H1 (cell line): ENCODE data around the gene MYH8. TPM values are rescaled to one million over a fixed set of nuclear protein-coding genes. Genes with fewer than 3 reads are reported as not detected.

Source experiments
- CBX5 ChIP-seq: fragments of 300-800, 300-1000 bp; sonication (generic); IDR thresholded peaks from 2 replicates; pipeline ENCODE4 v1.7.1; 2016; ENCODE audit warnings: antibody characterized with exemption, low read length, low read depth
- CHD2 ChIP-seq: IDR thresholded peaks from 2 replicates; pipeline ENCODE4 v1.6.1; 2012; ENCODE audit warnings: low read length, improper control_type of control experiment
- CTBP2 ChIP-seq: IDR thresholded peaks from 2 replicates; pipeline ENCODE4 v1.7.0; 2011; ENCODE audit warnings: borderline replicate concordance, mild to moderate bottlenecking, moderate library complexity, mixed read lengths, low read length; ENCODE audit not compliant: insufficient read depth, insufficient read length
- GABPA ChIP-seq: IDR thresholded peaks from 2 replicates; pipeline ENCODE4 v1.6.1; 2011; ENCODE audit warnings: mild to moderate bottlenecking, low read length, moderate library complexity, borderline replicate concordance; ENCODE audit not compliant: insufficient read depth
- KDM4A ChIP-seq: IDR thresholded peaks from one replicate; pipeline ENCODE4 v1.7.1; 2012; ENCODE audit warnings: low read depth, mild to moderate bottlenecking, moderate library complexity, low read length, inconsistent platforms; ENCODE audit not compliant: severe bottlenecking
- NANOG ChIP-seq: IDR thresholded peaks from 2 replicates; pipeline ENCODE4 v1.6.1; 2011; ENCODE audit warnings: low read length, low read depth, mild to moderate bottlenecking, inconsistent platforms; ENCODE audit not compliant: insufficient read depth, poor library complexity, severe bottlenecking
- PHF8 ChIP-seq: fragments of 200-600 bp; sonication (generic); conservative IDR thresholded peaks from 2 replicates; pipeline ENCODE4 v1.7.1; 2012; ENCODE audit warnings: low read depth, mild to moderate bottlenecking, inconsistent platforms, low read length, moderate library complexity
- RAD21 ChIP-seq, 2 experiments: IDR thresholded peaks in 1 of 2; conservative IDR thresholded peaks in 1 of 2; 2 replicates each; pipeline ENCODE4 v1.6.1; 2011; ENCODE audit warnings: low read depth in 2 of 2, low read length in 2 of 2, improper control_type of control experiment in 1 of 2, inconsistent platforms in 1 of 2, mild to moderate bottlenecking in 1 of 2, moderate library complexity in 1 of 2
- RFX5 ChIP-seq: IDR thresholded peaks from 2 replicates; pipeline ENCODE4 v1.6.1; 2011; ENCODE audit warnings: low read depth, low read length, improper control_type of control experiment, borderline replicate concordance
- SIX5 ChIP-seq: IDR thresholded peaks from 2 replicates; pipeline ENCODE4 v1.6.1; 2011; ENCODE audit warnings: mild to moderate bottlenecking, low read depth, low read length
- polyA plus RNA-seq, 7 experiments: library from polyadenylated mRNA; depleted of rRNA in 3 of 7; stranded (reverse) in 5 of 7; unstranded in 2 of 7; fragments of >200 nt in 5 of 7; fragments of 200-250 nt in 2 of 7; gene quantifications; 1 replicate in 5 of 7; 2 replicates in 1 of 7; 4 replicates in 1 of 7; pipeline versions ENCODE4 v1.2.1 to v1.2.3, GENCODE V29; 2011 to 2013; ENCODE audit warnings: missing spikeins in 2 of 7, mixed read lengths in 2 of 7
- total RNA-seq: library from RNA; stranded (reverse); fragmentation: NEBNext Ultra II Directional; extraction: Animal tissue kit (Norgen Biotek cat#: 25700); gene quantifications from 2 replicates; pipeline ENCODE4 v1.2.1, GENCODE V29; 2021
- TF ChIP-seq, protein P1 (sequence below): fragments of 300-600 bp; sonication (generic); IDR thresholded peaks from 2 replicates; pipeline ENCODE4 v1.7.1; 2012; ENCODE audit warnings: low read length, moderate library complexity, mild to moderate bottlenecking, inconsistent platforms; ENCODE audit not compliant: insufficient replicate concordance

The MYH8 gene
- total and polyA plus RNA-seq, 2 of the 8 experiments (the other 6 are each of a cell fraction or from before 2014, with no cell fraction given), result not detected

DNA sequence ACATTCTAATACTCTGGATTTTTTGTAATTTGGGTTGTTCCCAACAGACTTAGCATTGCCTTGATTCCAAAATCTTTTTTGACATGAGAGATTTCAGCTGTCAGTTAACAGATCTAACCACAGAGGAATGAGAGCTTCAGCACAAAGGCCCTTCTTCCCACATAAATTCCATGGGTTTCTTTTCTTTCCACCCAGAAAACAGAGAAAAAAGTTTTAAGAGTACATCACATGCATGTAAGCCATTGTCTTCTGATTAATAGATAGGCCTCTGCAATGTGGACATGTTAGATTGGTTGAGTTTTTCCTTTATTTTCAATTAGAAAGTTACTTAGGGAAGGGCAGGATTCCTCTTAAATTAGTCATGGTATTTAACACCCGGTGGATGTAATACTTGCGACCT lies 939 bp downstream of the MYH8 start (continued):
- TF ChIP-seq, protein P1, sequence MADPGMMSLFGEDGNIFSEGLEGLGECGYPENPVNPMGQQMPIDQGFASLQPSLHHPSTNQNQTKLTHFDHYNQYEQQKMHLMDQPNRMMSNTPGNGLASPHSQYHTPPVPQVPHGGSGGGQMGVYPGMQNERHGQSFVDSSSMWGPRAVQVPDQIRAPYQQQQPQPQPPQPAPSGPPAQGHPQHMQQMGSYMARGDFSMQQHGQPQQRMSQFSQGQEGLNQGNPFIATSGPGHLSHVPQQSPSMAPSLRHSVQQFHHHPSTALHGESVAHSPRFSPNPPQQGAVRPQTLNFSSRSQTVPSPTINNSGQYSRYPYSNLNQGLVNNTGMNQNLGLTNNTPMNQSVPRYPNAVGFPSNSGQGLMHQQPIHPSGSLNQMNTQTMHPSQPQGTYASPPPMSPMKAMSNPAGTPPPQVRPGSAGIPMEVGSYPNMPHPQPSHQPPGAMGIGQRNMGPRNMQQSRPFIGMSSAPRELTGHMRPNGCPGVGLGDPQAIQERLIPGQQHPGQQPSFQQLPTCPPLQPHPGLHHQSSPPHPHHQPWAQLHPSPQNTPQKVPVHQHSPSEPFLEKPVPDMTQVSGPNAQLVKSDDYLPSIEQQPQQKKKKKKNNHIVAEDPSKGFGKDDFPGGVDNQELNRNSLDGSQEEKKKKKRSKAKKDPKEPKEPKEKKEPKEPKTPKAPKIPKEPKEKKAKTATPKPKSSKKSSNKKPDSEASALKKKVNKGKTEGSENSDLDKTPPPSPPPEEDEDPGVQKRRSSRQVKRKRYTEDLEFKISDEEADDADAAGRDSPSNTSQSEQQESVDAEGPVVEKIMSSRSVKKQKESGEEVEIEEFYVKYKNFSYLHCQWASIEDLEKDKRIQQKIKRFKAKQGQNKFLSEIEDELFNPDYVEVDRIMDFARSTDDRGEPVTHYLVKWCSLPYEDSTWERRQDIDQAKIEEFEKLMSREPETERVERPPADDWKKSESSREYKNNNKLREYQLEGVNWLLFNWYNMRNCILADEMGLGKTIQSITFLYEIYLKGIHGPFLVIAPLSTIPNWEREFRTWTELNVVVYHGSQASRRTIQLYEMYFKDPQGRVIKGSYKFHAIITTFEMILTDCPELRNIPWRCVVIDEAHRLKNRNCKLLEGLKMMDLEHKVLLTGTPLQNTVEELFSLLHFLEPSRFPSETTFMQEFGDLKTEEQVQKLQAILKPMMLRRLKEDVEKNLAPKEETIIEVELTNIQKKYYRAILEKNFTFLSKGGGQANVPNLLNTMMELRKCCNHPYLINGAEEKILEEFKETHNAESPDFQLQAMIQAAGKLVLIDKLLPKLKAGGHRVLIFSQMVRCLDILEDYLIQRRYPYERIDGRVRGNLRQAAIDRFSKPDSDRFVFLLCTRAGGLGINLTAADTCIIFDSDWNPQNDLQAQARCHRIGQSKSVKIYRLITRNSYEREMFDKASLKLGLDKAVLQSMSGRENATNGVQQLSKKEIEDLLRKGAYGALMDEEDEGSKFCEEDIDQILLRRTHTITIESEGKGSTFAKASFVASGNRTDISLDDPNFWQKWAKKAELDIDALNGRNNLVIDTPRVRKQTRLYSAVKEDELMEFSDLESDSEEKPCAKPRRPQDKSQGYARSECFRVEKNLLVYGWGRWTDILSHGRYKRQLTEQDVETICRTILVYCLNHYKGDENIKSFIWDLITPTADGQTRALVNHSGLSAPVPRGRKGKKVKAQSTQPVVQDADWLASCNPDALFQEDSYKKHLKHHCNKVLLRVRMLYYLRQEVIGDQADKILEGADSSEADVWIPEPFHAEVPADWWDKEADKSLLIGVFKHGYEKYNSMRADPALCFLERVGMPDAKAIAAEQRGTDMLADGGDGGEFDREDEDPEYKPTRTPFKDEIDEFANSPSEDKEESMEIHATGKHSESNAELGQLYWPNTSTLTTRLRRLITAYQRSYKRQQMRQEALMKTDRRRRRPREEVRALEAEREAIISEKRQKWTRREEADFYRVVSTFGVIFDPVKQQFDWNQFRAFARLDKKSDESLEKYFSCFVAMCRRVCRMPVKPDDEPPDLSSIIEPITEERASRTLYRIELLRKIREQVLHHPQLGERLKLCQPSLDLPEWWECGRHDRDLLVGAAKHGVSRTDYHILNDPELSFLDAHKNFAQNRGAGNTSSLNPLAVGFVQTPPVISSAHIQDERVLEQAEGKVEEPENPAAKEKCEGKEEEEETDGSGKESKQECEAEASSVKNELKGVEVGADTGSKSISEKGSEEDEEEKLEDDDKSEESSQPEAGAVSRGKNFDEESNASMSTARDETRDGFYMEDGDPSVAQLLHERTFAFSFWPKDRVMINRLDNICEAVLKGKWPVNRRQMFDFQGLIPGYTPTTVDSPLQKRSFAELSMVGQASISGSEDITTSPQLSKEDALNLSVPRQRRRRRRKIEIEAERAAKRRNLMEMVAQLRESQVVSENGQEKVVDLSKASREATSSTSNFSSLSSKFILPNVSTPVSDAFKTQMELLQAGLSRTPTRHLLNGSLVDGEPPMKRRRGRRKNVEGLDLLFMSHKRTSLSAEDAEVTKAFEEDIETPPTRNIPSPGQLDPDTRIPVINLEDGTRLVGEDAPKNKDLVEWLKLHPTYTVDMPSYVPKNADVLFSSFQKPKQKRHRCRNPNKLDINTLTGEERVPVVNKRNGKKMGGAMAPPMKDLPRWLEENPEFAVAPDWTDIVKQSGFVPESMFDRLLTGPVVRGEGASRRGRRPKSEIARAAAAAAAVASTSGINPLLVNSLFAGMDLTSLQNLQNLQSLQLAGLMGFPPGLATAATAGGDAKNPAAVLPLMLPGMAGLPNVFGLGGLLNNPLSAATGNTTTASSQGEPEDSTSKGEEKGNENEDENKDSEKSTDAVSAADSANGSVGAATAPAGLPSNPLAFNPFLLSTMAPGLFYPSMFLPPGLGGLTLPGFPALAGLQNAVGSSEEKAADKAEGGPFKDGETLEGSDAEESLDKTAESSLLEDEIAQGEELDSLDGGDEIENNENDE, result no peak
- TF ChIP-seq CTBP2 (no peak), CHD2 (no peak), RFX5 (no peak), PHF8 (no peak), RAD21 (IDR thresholded peaks at IDR 0.05 in 1 of 2, conservative IDR thresholded peaks at IDR 0.05 in 1 of 2; ENCODE audit: low read depth in 2 of 2, low read length in 2 of 2) (no peak), NANOG (no peak), CBX5 (no peak), SIX5 (no peak), KDM4A (no peak), GABPA (no peak)
